HepG2 (cell line): Measurements from ENCODE around the gene MRPS34. TPM values are rescaled to one million over a fixed set of nuclear protein-coding genes. Genes with fewer than 3 reads are reported as not detected.

Experiments
- ARID4A ChIP-seq: sonication (generic); formaldehyde crosslinking; IDR thresholded peaks from 2 replicates; pipeline ENCODE4 v1.5.0; 2020; ENCODE audit warnings: mild to moderate bottlenecking, missing genetic modification reagents, borderline replicate concordance
- ATF4 ChIP-seq, 2 experiments: fragments of 450-650 bp in 1 of 2; sonication (generic) in 1 of 2; formaldehyde crosslinking; IDR thresholded peaks; 2 replicates each; pipeline versions ENCODE4 v1.5.0 to v1.8.0; 2020 to 2022; ENCODE audit warnings: mild to moderate bottlenecking in 1 of 2, missing genetic modification reagents in 1 of 2
- BRF2 ChIP-seq: sonication (generic); formaldehyde crosslinking; IDR thresholded peaks from 2 replicates; pipeline ENCODE4 v1.8.1; 2022; ENCODE audit warnings: mild to moderate bottlenecking, missing genetic modification reagents
- CHD4 ChIP-seq: fragments of 200-600 bp; sonication (generic); IDR thresholded peaks from 2 replicates; pipeline ENCODE4 v1.7.0; 2017; ENCODE audit warnings: mild to moderate bottlenecking, low read length, borderline replicate concordance
- DRAP1 ChIP-seq: IDR thresholded peaks from 2 replicates; pipeline ENCODE4 v1.6.1; 2016; ENCODE audit warnings: missing genetic modification reagents, missing compliant biosample characterization
- IRF1 ChIP-seq: sonication (generic); formaldehyde crosslinking; IDR thresholded peaks from 2 replicates; pipeline ENCODE4 v1.4.0; 2020; ENCODE audit warnings: low read depth, mild to moderate bottlenecking, missing genetic modification reagents
- KDM4B ChIP-seq: sonication (generic); formaldehyde crosslinking; IDR thresholded peaks from 2 replicates; pipeline ENCODE4 v1.4.0; 2020; ENCODE audit warnings: missing genetic modification reagents
- MEIS2 ChIP-seq: sonication (generic); formaldehyde crosslinking; IDR thresholded peaks from 2 replicates; pipeline ENCODE4 v1.9.0; 2021; ENCODE audit warnings: mild to moderate bottlenecking, missing genetic modification reagents
- POLR2AphosphoS5 ChIP-seq: IDR thresholded peaks from 2 replicates; pipeline ENCODE4 v1.6.1; 2012; ENCODE audit warnings: low read depth, low read length
- SP140L ChIP-seq: sonication (generic); formaldehyde crosslinking; IDR thresholded peaks from 2 replicates; pipeline ENCODE4 v1.4.0; 2020; ENCODE audit warnings: missing genetic modification reagents, borderline replicate concordance
- ZNF160 ChIP-seq: sonication (generic); formaldehyde crosslinking; IDR thresholded peaks from 2 replicates; pipeline ENCODE4 v1.8.0; 2022; ENCODE audit warnings: mild to moderate bottlenecking, inconsistent platforms, missing genetic modification reagents
- ZNF382 ChIP-seq: sonication (generic); formaldehyde crosslinking; IDR thresholded peaks from 2 replicates; pipeline ENCODE4 v1.5.0; 2020; ENCODE audit warnings: missing genetic modification reagents, mild to moderate bottlenecking, borderline replicate concordance
- ZNF446 ChIP-seq: sonication (generic); formaldehyde crosslinking; IDR thresholded peaks from 2 replicates; pipeline ENCODE4 v1.5.0; 2020; ENCODE audit warnings: mild to moderate bottlenecking, missing genetic modification reagents
- ZNF484 ChIP-seq: sonication (generic); formaldehyde crosslinking; IDR thresholded peaks from 2 replicates; pipeline ENCODE4 v1.5.1; 2020; ENCODE audit warnings: mild to moderate bottlenecking, low read depth, missing genetic modification reagents, borderline replicate concordance
- ZNF547 ChIP-seq: sonication (generic); formaldehyde crosslinking; IDR thresholded peaks from 2 replicates; pipeline ENCODE4 v1.5.1; 2020; ENCODE audit warnings: mild to moderate bottlenecking, missing genetic modification reagents
- ZNF549 ChIP-seq: sonication (generic); formaldehyde crosslinking; IDR thresholded peaks from 2 replicates; pipeline ENCODE4 v1.5.0; 2020; ENCODE audit warnings: missing genetic modification reagents
- ZNF552 ChIP-seq: sonication (generic); formaldehyde crosslinking; IDR thresholded peaks from 2 replicates; pipeline ENCODE4 v1.9.0; 2022; ENCODE audit warnings: missing genetic modification reagents, mild to moderate bottlenecking, borderline replicate concordance
- ZNF589 ChIP-seq: sonication (generic); formaldehyde crosslinking; conservative IDR thresholded peaks from 2 replicates; pipeline ENCODE4 v1.8.0; 2022; ENCODE audit warnings: mild to moderate bottlenecking, moderate library complexity, missing genetic modification reagents
- ZZZ3 ChIP-seq: sonication (generic); formaldehyde crosslinking; IDR thresholded peaks from 2 replicates; pipeline ENCODE4 v1.4.0; 2020; ENCODE audit warnings: missing genetic modification reagents, mild to moderate bottlenecking, borderline replicate concordance
- polyA plus RNA-seq, 8 experiments: library from polyadenylated mRNA; depleted of rRNA in 3 of 8; stranded (reverse) in 7 of 8; unstranded in 1 of 8; fragments of >200 nt; fragmentation: Illumina TruSeq in 4 of 8; extraction: Trizol in 4 of 8; gene quantifications; 2 replicates each; pipeline versions ENCODE4 v1.2.1 to v1.2.3, GENCODE V29; 2011 to 2016; ENCODE audit warnings: low read depth in 4 of 8, missing spikeins in 1 of 8, mixed read lengths in 1 of 8; ENCODE audit not compliant: insufficient read depth in 1 of 8
- total RNA-seq, 5 experiments: library from RNA; depleted of rRNA; stranded (reverse); fragments of >200 nt; fragmentation: Illumina TruSeq; extraction: Trizol; gene quantifications; 2 replicates each; pipeline ENCODE4 v1.2.3, GENCODE V29; 2016; ENCODE audit warnings: low read depth in 1 of 5

Gene MRPS34
- total and polyA plus RNA-seq, 2 of the 13 experiments (the other 11 are each of a cell fraction or from before 2014, with no cell fraction given): 63.5 to 131 TPM

GRCh38 chr16:1772908-1773702, at the start of gene MRPS34 (continued):
- TF ChIP-seq MEIS2 (CRISPR knock-in tag): peak; percentile 23; the same call in 1 of the 2 replicates
- TF ChIP-seq SP140L (CRISPR knock-in tag): peak; percentile 40; the same call in 1 of the 2 replicates
- TF ChIP-seq ZNF446 (CRISPR knock-in tag): 0 out of 2 replicates have a peak, but pooled peaks have one; percentile 40
- TF ChIP-seq ZNF549 (CRISPR knock-in tag): peak; percentile 26; the same call in 1 of the 2 replicates
- TF ChIP-seq ARID4A: peak; percentile 97
- TF ChIP-seq BRF2: peak; percentile 45; the same call in 1 of the 2 replicates
- no peak for TF ChIP-seq CHD4
- peak; percentile 79; the same call in 1 of the 2 replicates for TF ChIP-seq KDM4B
- no peak for TF ChIP-seq ZNF382 (CRISPR knock-in tag)
- TF ChIP-seq ZNF160 (CRISPR knock-in tag): peak; percentile 68
- no peak for TF ChIP-seq IRF1
- peak; percentile 78 for TF ChIP-seq POLR2AphosphoS5
- no peak; the same call in 1 of the 2 replicates for TF ChIP-seq ZNF552 (CRISPR knock-in tag)
- peak; percentile 65 for TF ChIP-seq ZNF547
- TF ChIP-seq ZZZ3 (CRISPR knock-in tag): peak; percentile 90; the same call in 1 of the 2 replicates
- TF ChIP-seq ATF4 (CRISPR knock-in tag; IDR thresholded peaks at IDR 0.05): no peak
- no peak for TF ChIP-seq ZNF484
- TF ChIP-seq ZNF589 (CRISPR knock-in tag): 0 out of 2 replicates have a peak, but pooled peaks have one; percentile 93
- TF ChIP-seq DRAP1 (CRISPR knock-in tag): peak; percentile 29
